Natural killer cell (primary cell): ENCODE data around the gene NEAT1. TPM values are rescaled to one million over a fixed set of nuclear protein-coding genes. Genes with fewer than 3 reads are reported as not detected.

Experiments used
- ATAC-seq, 3 donors: fragments of 150-1000 bp in 2 of 3; fragments of 200-7000 bp in 1 of 3; cut with Tn5 transposase; 1 replicate in 1 of 3; 2 replicates in 2 of 3; pipeline ENCODE4 v1.10.0; 2021; ENCODE audit warnings: mild to moderate bottlenecking in 2 of 3, moderate library complexity in 2 of 3
- DNase-seq, 2 donors: peaks; one replicate each; pipeline versions ENCODE4 v3.0.0 to v3.0.0-alpha.2; 2013 to 2021; ENCODE audit warnings: mixed read lengths in 1 of 2
- H3K27ac ChIP-seq: one replicate; pipeline ENCODE4 v1.5.1; 2013; ENCODE audit warnings: mild to moderate bottlenecking, low read length
- H3K27me3 ChIP-seq: one replicate; pipeline ENCODE4 v1.6.1; 2013; ENCODE audit warnings: low read length; ENCODE audit not compliant: control insufficient read depth, insufficient read depth
- H3K36me3 ChIP-seq: one replicate; pipeline ENCODE4 v1.6.1; 2013; ENCODE audit warnings: low read length; ENCODE audit not compliant: control insufficient read depth, insufficient read depth
- H3K4me1 ChIP-seq: one replicate; pipeline ENCODE4 v1.6.1; 2013; ENCODE audit warnings: low read length; ENCODE audit not compliant: control insufficient read depth, insufficient read depth
- H3K4me3 ChIP-seq: one replicate; pipeline ENCODE4 v1.5.1; 2013; ENCODE audit warnings: low read length
- H3K9me3 ChIP-seq: one replicate; pipeline ENCODE4 v1.6.1; 2013; ENCODE audit warnings: low read length; ENCODE audit not compliant: control insufficient read depth, insufficient read depth
- H3K27ac Mint-ChIP-seq, 2 donors: one replicate each; pipeline ENCODE4 v1.8.0; 2022; ENCODE audit warnings: mild to moderate bottlenecking in 2 of 2, mixed read lengths in 2 of 2, moderate library complexity in 1 of 2
- H3K27me3 Mint-ChIP-seq, 2 donors: one replicate each; pipeline ENCODE4 v1.8.0; 2022; ENCODE audit warnings: low read depth in 2 of 2, mixed read lengths in 2 of 2
- H3K36me3 Mint-ChIP-seq: one replicate; pipeline ENCODE4 v1.8.0; 2022; ENCODE audit warnings: mixed read lengths
- H3K4me1 Mint-ChIP-seq, 2 donors: one replicate each; pipeline ENCODE4 v1.8.0; 2022; ENCODE audit warnings: mixed read lengths in 2 of 2
- H3K4me3 Mint-ChIP-seq: one replicate; pipeline ENCODE4 v1.8.0; 2022; ENCODE audit warnings: mild to moderate bottlenecking, moderate library complexity, mixed read lengths
- H3K9me3 Mint-ChIP-seq, 2 donors: one replicate each; pipeline ENCODE4 v1.8.0; 2022; ENCODE audit warnings: mixed read lengths in 2 of 2
- WGBS: methylation state at CpG from one replicate; pipeline ENCODE4 v1.1.7; 2013; ENCODE audit warnings: missing lambda C conversion rate; ENCODE audit not compliant: insufficient coverage; 5-methylcytosine and 5-hydroxymethylcytosine counted together
- intact Hi-C: fragments of 100-400 bp; cut with micrococcal nuclease; formaldehyde crosslinking; loops from one replicate; pipeline ENCODE4 v1.14.2; 2022
- total RNA-seq, 4 donors: library from RNA; stranded (reverse); fragments of 120-200 nt in 1 of 4; gene quantifications; one replicate each; pipeline versions ENCODE4 v1.2.3 to v1.2.4, GENCODE V29; 2013 to 2022
- TF ChIP-seq, protein P1 (sequence below): fragments of 200-600 bp; IDR thresholded peaks from one replicate; pipeline ENCODE4 v1.8.0; 2022; ENCODE audit warnings: antibody characterized with exemption

NEAT1 gene
- total RNA-seq, 3 donors from 2014 or later (not counting 1 experiment from before 2014, with no cell fraction given): 1,031 to 1,768 (median 1,493) TPM

DNA sequence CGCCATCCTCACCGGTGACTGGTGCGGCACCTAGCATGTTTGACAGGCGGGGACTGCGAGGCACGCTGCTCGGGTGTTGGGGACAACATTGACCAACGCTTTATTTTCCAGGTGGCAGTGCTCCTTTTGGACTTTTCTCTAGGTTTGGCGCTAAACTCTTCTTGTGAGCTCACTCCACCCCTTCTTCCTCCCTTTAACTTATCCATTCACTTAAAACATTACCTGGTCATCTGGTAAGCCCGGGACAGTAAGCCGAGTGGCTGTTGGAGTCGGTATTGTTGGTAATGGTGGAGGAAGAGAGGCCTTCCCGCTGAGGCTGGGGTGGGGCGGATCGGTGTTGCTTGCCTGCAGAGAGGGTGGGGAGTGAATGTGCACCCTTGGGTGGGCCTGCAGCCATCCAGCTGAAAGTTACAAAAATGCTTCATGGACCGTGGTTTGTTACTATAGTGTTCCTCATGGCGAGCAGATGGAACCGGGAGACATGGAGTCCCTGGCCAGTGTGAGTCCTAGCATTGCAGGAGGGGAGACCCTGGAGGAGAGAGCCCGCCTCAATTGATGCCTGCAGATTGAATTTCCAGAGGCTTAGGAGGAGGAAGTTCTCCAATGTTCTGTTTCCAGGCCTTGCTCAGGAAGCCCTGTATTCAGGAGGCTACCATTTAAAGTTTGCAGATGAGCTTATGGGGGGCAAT is 1.1 kb downstream of the NEAT1 start:
- peaks cover 0 to 5% of the 10 kb centered on the region in 2 donors for H3K27me3 Mint-ChIP-seq
- peaks cover 60% of the 10 kb centered on the region for H3K4me1 ChIP-seq
- peak overlapping the region; percentile 100 for H3K27ac ChIP-seq
- peak overlapping the region; percentile 95 for H3K4me3 Mint-ChIP-seq
- peak in 1 of 2 donors; percentile 48 for DNase-seq
- H3K27me3 ChIP-seq: no peaks in the 10 kb centered on the region
- ATAC-seq: no peak
- intact Hi-C loops: no loop called here
- peak overlapping the region; percentile 84 for H3K4me3 ChIP-seq
- no peaks in the 10 kb centered on the region for H3K9me3 ChIP-seq
- TF ChIP-seq, protein P1, sequence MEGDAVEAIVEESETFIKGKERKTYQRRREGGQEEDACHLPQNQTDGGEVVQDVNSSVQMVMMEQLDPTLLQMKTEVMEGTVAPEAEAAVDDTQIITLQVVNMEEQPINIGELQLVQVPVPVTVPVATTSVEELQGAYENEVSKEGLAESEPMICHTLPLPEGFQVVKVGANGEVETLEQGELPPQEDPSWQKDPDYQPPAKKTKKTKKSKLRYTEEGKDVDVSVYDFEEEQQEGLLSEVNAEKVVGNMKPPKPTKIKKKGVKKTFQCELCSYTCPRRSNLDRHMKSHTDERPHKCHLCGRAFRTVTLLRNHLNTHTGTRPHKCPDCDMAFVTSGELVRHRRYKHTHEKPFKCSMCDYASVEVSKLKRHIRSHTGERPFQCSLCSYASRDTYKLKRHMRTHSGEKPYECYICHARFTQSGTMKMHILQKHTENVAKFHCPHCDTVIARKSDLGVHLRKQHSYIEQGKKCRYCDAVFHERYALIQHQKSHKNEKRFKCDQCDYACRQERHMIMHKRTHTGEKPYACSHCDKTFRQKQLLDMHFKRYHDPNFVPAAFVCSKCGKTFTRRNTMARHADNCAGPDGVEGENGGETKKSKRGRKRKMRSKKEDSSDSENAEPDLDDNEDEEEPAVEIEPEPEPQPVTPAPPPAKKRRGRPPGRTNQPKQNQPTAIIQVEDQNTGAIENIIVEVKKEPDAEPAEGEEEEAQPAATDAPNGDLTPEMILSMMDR: no peak
- 1% methylated on average over 19 of the region's 19 CpGs for WGBS
- no peaks in the 10 kb centered on the region for H3K9me3 Mint-ChIP-seq
- peak overlapping the region; percentile 98 to 100 for H3K27ac Mint-ChIP-seq
- peaks cover 85 to 92% of the 10 kb centered on the region in 2 donors for H3K4me1 Mint-ChIP-seq
- H3K36me3 Mint-ChIP-seq: peaks cover 7% of the 10 kb centered on the region
- peaks cover 16% of the 10 kb centered on the region for H3K36me3 ChIP-seq

DNA sequence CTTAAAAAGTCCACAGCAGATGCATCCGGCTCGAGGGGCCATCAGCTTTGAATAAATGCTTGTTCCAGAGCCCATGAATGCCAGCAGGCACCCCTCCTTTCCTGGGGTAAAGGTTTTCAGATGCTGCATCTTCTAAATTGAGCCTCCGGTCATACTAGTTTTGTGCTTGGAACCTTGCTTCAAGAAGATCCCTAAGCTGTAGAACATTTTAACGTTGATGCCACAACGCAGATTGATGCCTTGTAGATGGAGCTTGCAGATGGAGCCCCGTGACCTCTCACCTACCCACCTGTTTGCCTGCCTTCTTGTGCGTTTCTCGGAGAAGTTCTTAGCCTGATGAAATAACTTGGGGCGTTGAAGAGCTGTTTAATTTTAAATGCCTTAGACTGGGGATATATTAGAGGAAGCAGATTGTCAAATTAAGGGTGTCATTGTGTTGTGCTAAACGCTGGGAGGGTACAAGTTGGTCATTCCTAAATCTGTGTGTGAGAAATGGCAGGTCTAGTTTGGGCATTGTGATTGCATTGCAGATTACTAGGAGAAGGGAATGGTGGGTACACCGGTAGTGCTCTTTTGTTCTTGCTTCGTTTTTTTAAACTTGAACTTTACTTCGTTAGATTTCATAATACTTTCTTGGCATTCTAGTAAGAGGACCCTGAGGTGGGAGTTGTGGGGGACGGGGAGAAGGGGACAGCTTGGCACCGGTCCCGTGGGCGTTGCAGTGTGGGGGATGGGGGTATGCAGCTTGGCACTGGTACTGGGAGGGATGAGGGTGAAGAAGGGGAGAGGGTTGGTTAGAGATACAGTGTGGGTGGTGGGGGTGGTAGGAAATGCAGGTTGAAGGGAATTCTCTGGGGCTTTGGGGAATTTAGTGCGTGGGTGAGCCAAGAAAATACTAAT is 1.9 kb downstream of the NEAT1 start:
- DNase-seq: peak; percentile 58 to 69
- Histone ChIP-seq H3K36me3 (peaks cover 16% of the 10 kb centered on the region), H3K4me1 (peaks cover 57% of the 10 kb centered on the region), H3K27ac (peak overlapping the region; percentile 100), H3K27me3 (no peaks in the 10 kb centered on the region), H3K9me3 (no peaks in the 10 kb centered on the region), H3K4me3 (peak overlapping the region; percentile 84)
- H3K4me1 Mint-ChIP-seq: peaks cover 85 to 92% of the 10 kb centered on the region in 2 donors
- H3K27ac Mint-ChIP-seq: peak overlapping the region; percentile 98 to 100
- H3K36me3 Mint-ChIP-seq: peaks cover 7% of the 10 kb centered on the region
- H3K4me3 Mint-ChIP-seq: peak overlapping the region; percentile 95
- intact Hi-C loops: loop anchor here (1.0 kb wide), 1 partner anchor 75 kb away; the partner anchor contains the start of gene MALAT1
- TF ChIP-seq, protein P1: no peak
- no peak for ATAC-seq
- H3K27me3 Mint-ChIP-seq: peaks cover 0 to 5% of the 10 kb centered on the region in 2 donors
- no peaks in the 10 kb centered on the region for H3K9me3 Mint-ChIP-seq
- WGBS: under 1% methylated on average over 18 of the region's 18 CpGs

DNA sequence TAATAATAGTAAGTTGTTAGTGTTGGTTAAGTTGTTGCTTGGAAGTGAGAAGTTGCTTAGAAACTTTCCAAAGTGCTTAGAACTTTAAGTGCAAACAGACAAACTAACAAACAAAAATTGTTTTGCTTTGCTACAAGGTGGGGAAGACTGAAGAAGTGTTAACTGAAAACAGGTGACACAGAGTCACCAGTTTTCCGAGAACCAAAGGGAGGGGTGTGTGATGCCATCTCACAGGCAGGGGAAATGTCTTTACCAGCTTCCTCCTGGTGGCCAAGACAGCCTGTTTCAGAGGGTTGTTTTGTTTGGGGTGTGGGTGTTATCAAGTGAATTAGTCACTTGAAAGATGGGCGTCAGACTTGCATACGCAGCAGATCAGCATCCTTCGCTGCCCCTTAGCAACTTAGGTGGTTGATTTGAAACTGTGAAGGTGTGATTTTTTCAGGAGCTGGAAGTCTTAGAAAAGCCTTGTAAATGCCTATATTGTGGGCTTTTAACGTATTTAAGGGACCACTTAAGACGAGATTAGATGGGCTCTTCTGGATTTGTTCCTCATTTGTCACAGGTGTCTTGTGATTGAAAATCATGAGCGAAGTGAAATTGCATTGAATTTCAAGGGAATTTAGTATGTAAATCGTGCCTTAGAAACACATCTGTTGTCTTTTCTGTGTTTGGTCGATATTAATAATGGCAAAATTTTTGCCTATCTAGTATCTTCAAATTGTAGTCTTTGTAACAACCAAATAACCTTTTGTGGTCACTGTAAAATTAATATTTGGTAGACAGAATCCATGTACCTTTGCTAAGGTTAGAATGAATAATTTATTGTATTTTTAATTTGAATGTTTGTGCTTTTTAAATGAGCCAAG is 2.7 kb downstream of the NEAT1 start:
- no peaks in the 10 kb centered on the region for H3K9me3 ChIP-seq
- peaks cover 0 to 5% of the 10 kb centered on the region in 2 donors for H3K27me3 Mint-ChIP-seq
- H3K4me3 Mint-ChIP-seq: peak overlapping the region; percentile 95
- intact Hi-C loops: loop anchor here (1.0 kb wide), 1 partner anchor 74 kb away; the partner anchor contains the start of gene MALAT1
- peak overlapping the region; percentile 84 for H3K4me3 ChIP-seq
- peak overlapping the region; percentile 100 for H3K27ac ChIP-seq
- no peaks in the 10 kb centered on the region for H3K27me3 ChIP-seq
- peaks cover 87 to 92% of the 10 kb centered on the region in 2 donors for H3K4me1 Mint-ChIP-seq
- TF ChIP-seq, protein P1: no peak
- H3K36me3 Mint-ChIP-seq: peaks cover 7% of the 10 kb centered on the region
- peak overlapping the region; percentile 98 to 100 for H3K27ac Mint-ChIP-seq
- H3K9me3 Mint-ChIP-seq: no peaks in the 10 kb centered on the region
- ATAC-seq (peak; percentile 36 to 68 (median 46)), DNase-seq (peak; percentile 75 to 96)
- H3K36me3 ChIP-seq: peaks cover 16% of the 10 kb centered on the region
- H3K4me1 ChIP-seq: peaks cover 57% of the 10 kb centered on the region
- 0% methylated on average over 8 of the region's 9 CpGs for WGBS
